CD4-positive, alpha-beta T cell treated with Interleukin-10 for 1 hour (primary cell): ENCODE data around the gene ARL8A.
"Not testable (repeated sequence)": the region's sequence is repeated elsewhere in the genome, so short reads cannot be mapped to it uniquely, and the experiment has no call there.

Experiments used
- DNase-seq: peaks from one replicate; pipeline ENCODE4 v3.0.0-alpha.2; 2020

The ARL8A gene

GRCh38 chr1:202172015-202172355 is 27.4 kb upstream of the ARL8A start:
- no peak for DNase-seq

DNA sequence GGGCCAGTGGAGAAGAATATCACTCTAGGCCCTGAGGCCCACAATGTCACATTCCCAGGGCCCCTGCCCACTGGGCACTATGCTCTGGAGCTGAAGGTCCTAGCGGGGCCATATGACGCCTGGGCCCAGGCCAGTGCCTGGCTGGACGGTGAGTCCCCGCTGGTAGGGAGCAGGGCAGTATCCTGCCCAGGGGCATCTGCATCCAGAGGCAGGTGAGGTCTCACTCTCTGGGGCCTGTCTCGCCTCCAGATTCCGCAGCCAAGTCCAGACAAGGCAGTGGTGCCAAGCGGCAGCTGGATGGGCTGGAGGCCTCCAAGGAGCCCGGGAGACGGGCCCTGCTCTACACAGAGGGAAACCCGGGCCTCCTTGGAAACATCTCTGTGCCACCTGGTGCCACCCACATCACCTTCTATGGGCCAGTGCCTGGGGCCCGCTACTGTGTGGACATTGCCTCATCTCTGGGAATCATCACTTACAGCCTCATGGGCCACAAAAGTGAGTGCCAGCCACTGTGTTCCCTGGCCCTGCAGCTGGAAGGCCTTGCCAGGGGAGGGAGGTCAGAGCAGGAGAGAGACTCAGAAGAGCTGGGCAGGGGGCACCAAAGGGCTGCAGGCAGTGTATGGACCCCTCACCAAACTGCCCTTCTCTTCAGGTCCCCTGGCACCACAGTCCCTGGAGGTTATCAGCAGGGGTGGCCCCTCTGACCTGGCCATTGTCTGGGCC is 26.9 kb upstream of the ARL8A start:
- DNase-seq, result no peak

DNA sequence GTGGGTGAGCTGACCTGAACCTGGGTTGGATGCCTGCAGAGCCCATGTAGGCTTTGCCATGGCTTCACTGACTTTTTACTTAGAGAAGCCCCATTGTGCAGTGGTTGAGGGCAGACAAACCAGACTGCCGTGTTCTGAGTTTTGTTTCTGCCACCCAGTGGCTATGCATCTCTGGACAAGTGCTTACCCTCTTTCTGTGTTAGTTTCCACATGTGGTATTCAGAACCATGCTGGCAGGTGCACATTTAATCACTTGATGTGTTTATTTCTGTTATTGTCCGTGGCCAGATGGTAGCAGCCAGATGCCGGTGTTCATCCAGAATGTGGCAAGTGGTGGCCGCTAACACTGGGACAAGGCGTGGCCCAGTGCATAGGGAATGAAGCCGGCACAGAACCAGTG is 26.2 kb upstream of the ARL8A start:
- peak; percentile 28 for DNase-seq

- no peak for DNase-seq
Observed at GRCh38 chr1:202168861-202169260, 24.3 kb upstream of the ARL8A start.

DNA sequence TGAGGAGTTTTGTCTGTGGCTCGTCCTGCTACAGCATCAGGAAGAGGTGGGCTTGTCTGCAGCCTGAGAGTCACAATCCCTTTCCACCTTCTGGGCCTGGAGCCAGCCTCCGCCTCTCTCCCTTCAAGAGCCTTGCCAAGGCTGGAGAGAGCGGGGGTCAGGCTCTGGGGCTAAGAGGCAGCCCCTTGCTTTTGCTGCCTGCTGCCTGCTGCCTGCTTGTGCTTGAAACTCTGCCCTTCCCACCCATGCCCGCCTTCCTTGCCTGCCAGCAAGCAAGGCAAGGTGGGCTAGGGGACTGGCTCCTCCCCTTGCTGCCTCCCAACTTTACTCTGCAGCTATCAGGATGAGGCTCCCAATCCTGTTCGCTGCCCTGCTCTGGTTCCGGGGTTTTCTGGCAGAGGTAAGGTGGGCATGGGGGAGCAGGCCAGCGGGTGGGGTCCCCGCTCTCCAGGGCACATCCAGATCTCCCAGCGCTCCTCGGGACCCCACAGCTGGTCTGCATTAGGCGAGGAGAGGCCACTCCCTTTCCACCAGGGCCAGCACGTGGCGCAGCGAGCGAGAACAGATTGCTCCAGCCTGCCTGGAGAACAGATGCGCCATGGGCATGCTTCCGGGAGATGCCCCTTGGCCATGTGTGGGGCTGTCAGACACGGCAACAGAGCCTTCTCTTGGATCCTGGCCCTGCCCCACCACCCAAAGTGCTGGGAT is 23.3 kb upstream of the ARL8A start:
- DNase-seq, result no peak

DNA sequence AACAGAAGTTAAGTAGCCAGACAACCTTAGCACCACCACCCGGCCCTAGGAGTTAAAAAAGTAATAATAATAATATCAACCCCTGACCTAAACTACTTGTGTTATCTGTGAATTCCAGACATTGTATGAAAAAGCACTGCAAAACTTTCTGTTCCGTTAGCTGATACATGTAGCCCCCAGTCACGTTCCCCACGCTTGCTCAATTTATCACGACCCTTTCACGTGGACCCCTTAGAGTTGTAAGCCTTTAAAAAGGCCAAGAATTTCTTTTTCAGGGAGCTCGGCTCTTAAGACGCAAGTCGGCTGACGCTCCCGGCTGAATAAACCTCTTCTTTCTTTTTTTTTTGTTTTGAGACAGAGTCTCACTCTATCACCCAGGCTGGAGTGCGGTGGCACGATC is 22.5 kb upstream of the ARL8A start:
- DNase-seq, result not testable (repeated sequence)

- no peak for DNase-seq
Observed at GRCh38 chr1:202165942-202166843, 21.7 kb upstream of the ARL8A start.

DNA sequence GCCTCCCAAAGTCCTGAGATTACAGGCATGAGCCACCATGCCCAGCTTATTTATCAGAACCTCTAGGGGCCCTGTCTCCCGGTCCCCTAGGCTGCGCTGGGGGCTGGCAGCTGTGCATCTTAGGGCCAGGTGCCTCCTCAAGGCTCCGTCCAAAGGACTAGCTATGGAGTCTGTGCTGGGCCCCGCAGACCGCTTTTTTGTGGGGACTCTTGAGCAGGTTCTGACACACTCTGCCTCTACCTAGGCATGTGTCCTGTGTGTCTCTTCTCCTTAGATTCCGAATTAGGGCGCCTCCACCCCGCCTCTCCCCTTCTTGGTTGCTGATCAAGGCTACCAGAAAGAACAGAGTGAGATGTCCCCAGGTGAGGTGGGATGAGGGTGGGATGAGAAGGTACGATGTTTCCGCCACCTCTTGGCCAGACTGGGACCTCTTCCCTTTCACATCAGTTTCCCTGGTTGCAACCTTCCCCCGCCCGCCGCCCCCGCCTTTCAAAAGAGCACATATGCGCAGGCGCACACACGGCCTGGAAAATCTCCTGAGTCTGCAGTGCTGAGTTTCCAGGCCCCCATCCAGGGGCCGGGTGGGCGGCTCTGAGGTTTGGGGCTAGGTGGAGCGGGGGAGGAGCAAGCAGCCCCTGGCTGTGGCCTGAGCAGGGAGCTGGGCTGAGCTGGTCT is 20.9 kb upstream of the ARL8A start:
- peak; percentile 12 for DNase-seq

- peak; percentile 83 for DNase-seq
Observed at GRCh38 chr1:202164271-202165037, 19.9 kb upstream of the ARL8A start.

DNA sequence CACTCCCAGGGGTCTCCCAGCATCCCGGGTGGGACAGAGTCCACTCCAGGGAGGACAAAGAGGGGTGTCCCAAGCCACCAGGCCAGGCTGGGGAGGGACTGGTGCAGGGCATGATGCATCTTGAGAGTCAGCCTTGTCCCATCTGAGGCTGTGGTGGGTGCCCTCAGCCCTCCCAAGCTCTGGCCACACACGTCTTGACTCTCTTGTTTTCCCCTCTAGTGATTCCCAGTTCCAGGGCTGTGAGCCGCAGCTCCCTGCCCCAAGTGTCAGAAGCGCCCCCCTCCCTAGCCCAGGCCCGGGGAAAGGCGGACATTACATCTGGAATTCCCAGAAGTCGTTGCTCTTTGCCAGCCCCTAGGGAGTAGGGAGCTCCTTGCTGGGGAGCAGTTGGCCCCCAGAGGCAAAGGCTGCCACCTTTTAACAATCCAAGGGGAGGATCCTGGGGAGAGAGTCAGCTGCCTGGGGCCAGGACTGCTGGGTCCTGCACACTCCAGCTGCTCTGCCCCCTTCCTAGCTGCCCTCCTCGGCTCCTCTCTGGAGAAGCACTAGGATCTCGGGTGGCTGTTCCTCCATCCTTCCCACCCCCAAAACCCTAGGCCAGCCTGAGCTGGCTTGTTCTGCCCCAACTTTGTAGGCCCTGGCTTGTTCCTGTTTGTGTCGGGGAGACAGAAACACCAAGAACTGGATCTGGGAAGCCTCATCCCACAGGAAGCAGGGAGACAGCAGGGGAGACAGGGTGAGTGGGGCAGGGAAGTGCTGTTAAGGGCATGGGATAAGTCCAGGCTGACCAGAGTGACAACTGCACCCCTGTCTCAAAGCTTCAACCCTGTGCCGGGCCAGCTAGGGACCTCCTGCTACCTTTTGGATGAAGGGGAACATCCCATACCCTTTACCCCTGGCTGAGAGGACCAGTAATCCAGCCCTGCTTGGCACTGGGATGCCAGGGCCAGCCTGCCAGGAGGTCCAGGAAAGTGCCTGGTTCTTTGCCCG is 19.0 kb upstream of the ARL8A start:
- no peak for DNase-seq

DNA sequence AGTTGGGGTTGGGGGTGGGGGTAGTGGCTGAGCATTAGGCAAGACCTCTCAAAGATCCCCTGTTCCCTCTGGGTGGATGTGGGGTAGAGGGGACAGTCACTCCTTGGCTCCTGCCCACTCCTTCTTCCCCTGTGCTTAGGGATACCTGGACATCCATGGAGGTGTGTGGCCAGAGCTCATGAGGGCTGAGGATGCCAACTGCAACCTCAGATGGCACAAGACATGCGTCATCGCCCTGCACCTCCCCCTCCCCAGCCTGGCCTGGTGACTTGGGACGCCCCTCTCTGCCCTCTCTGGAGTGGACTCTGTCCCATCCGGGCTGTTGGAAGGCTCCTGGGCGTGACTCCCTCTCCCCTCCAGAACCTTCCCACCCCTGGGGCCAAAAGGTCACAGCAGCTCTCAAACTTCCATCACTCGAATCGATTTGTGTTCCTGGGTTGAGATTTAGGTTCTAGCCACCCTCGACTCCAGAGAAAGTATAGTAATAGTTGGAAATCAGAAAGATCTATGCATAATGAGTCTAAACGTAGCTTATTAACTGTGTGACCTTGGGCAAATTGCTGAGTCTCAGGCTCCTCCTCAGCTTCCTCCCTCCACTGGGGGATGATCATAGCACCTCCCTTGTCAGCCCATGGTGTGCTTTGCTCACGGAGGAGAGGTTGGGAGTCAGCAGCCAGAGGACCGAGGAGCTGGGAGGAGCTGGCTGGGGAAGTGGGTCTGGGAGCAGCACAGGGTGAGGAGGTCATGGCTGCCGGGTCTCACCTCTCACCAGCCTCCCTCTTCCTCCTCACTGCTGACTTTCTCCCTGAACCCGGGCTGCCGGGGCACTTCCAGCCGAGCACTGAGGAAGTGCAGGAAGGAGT is 18.1 kb upstream of the ARL8A start:
- peak; percentile 49 for DNase-seq

GRCh38 chr1:202162047-202162417 is 17.5 kb upstream of the ARL8A start:
- peak; percentile 60 for DNase-seq

DNA sequence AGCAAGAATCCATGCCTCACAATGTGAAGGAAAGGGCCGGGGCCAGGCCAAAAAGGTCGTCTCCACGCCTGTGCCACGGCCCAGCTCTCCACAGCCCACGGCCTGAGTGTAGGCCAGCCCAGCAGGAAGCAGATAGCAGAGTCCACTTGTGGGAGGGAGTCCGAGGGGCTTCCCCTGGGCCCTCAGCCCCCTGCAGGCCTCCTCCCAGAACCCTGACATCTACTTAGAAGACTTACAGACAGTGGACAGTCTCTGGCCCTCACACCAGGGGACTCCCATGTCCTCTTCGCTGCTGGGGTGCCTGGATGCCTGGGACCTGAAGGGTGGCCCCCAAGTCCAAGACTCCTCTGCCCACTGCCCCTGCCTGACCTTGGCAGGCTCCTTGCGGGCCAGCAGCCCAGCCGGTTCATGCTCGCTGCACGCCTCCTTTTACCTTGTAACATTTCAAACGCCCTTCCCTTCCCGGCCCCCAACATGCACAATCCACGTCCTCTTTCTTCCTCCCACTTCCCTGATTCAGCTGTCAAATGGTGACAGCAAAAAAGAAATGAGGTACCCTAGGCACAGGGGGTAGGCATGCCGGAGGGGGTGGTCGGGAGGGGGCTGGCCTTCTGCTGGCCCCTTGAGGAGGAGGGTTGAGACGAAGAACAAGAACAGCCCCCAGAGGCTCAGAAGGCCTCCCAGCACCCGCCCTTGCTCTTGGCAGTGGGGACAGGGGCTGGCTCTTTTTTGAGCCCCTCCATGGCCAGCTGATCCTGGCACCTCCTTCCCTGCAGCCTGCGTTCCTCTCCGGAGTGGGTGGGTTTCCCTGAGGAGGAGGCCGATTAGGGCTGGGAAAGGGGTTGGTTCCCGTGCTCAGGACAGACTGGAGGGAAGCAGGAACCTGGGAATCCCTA is 16.9 kb upstream of the ARL8A start:
- peak; percentile 15 for DNase-seq

DNA sequence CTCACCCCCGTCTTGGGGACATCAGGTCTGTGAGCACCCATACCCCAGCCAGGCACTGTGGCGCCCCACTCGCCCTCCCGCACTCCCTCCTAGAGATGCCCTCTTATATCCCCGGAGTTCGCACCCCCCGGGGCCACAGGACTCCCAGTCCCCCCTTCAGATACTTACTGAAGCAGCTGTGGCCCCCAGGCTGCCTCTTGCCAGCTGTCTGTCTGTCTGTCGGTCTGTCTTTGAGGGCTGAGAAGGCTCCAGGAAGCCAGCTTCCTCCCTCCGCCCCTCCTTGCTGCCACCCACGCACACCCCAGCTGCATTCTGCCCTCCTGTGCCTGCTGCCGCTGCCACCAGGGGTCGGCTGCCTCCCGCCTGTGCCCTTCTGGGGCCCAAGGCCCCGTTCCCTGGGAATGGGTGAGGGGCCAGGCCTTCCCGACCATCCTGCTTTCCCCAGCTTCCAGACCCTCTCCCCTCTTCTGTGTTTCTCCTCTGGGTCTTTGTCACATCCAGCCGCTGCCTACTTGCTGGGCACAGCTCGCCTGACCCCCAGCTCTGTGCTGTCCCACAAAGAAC is 15.9 kb upstream of the ARL8A start, which contains the start of gene PTPN7:
Gene PTPN7, minus strand, starts transcription at position 226 of the 564 bp plus-strand sequence. CDS start 1,200 bp downstream, outside the sequence.
- peak; percentile 82 for DNase-seq

DNA sequence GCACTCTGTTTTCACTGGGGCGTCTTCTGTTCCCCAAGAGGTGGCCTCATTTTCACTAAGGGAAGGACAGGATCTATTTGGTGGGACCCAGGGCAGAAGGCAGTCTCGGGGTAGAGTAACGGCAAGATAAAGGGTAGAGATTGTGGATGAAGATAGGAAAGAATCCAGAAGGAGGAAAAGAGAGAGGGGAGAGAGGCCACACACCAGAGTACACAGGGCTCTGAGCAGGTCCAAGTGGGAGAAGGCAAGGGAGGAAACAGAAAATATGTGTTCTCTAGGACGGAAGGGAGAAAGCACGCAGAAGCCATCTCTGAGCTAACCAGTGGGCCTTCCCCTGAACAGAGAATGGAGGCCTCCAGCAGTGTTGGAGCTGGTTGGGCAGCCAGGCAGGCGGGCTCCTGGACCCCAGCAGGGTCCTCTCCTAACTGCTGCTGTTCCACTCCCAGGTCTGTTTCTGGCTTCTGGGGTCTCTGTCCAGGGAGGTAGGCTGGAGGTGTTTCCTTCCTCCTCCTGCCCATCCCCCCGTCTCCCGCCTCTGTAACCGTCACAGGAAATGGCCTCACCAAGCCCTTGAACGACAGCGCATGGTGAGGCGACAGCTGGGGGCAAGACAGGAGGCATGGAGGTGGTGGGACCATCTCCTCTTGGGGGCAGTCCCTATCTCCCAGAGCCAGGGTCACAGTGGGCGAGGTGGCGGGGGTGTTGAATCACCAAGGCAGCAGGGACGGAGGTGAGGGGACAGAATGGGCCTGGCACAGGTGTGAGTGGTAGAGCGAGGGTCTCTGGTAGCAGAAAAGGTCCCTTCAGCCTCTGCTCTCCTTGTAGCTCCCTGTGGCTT is 15.2 kb upstream of the ARL8A start:
- DNase-seq, result peak; percentile 65

DNA sequence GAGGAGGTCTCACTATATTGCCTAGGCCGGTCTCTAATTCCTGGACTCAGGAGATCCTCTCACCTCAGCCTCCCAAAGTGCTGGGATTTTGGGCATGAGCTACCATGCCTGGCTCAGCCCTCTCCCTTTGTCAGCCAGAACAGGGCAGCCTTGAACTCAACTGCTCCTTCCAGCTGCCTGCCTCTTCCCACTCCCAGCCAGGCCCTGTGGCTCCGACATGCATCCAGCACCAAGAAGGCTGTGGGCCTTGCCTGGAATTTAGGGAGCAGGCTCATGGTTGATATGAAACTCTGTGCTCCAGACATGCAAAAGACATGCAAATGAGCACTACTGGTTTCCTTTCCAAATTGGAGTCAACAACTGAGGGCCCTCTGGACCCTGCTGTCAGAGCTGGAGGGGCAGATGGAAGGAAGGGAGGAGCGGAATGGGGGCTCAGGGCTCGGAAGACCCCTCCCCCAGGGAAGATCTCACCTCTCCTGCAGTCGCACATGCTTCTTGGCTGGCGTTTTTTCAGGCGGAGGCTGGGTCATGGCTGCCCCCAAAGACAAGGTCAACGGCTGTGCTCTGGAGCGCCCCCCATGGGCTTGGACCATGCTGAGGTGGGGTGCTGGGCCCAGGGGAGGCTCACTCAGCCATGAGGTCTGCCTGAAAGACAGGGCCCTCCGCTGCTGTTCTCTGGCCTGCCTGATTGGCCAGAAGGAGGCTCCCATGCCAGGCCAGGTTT is 14.4 kb upstream of the ARL8A start:
- peak; percentile 29 for DNase-seq

DNA sequence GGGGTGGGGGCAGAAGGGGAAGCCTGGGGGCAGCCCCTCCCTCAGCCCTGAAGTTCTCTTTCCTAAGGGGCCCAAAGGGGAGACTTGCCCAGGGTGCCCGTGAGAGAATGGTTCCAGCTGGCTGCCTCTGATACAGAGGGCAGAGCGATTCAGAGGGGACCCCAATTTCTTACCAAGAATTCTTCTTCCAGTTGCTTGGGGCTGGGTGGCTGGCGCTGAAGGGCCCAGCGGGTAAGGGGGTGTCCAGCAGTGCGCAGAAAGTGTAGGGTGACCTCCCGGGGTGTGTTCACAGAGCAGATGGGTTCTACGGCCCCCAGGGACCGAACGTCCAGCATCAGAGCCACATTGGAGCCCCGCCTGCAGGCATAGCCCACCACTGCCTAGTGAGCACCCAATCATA is 13.4 kb upstream of the ARL8A start:
- DNase-seq, result no peak
